Hepatic stellate cell (primary cell): ENCODE data around the gene ZNF776.
"Not testable (repeated sequence)": the region's sequence is repeated elsewhere in the genome, so short reads cannot be mapped to it uniquely, and the experiment has no call there.

ENCODE experiments used
- DNase-seq: peaks from one replicate; pipeline ENCODE4 v3.0.0; 2011; ENCODE audit warnings: low spot score

The ZNF776 gene

GRCh38 chr19:57746580-57747471 is at the start of gene ZNF776:
Gene ZNF776, plus strand, starts transcription at chr19:57746815. Its CDS starts 244 bp downstream, at chr19:57747059.
- DNase-seq, result peak; percentile 93

DNA sequence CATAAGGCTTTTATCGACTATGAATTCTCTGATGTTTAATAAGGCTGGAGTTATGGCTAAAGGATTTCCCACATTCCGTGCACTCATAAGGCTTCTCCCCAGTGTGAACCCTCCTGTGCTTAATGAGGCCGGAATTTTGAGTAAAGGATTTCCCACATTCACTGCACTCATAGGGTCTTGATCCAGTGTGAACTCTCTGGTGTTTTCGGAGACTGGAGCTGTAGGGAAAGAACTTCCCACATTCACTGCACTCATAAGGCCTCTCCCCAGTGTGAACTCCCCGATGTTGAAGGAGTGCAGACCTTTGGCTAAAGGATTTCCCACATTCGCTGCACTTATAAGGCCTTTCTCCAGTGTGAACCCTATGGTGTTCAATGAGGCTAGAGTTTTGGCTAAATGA is 45.0 kb upstream of the ZNF776 start:
- no peak for DNase-seq

DNA sequence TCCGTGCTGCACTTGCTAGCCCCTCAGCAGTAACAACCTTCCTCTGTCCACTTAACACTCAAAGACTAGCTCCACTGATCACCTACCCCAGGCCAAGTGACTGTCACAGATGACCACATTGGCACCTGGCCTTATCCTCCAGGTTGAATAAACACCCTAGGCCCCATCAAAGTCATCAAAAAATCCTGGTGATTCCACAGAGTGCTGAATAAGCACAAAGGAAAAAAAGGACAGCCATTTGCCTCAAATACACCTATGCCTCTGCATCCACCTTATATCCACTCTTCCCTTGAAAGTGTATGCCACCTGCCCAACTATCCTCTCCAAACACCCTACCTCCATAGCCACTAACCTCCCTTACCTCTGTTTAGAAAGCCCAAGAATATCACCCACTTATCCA is 40.3 kb upstream of the ZNF776 start:
- no peak for DNase-seq

DNA sequence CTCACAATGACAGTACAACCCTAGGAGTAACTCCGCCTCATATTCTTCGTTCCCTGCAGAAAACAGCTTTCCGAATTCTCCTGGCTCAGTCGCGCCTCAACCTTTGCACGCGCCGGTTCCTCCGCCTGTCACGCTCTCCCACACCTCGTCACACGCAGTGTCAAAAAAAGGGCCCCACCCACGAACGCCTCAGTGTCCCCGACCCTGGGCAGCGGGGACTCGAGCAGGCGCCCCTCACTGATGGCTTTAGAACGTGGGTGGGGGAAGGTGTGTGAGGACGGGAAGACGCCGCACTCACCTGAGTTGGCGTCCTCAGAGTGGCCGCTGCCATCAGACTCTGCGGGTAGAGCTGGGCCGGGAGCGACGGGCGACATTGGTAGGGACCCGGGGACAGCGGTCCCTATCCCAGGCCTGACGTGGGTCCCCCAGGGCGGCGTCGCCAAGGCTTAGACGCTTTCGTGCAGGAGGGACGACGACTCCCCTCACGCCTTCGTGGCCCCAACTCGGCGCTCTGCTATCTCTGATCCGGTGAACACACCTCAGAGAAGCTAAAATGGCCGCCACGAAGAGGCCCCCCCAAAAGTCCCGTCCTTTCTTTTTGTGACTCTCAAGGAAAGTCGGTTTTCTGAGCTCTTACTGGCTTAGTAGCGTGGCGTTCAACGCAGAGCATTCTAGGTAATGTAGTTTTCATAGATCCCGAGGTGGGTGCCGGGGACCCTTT is 37.8 kb upstream of the ZNF776 start, which contains the start of gene ZNF154:
Gene ZNF154 (minus strand): TSS at position 564 of the 721 bp plus-strand sequence. CDS start 233 bp downstream, at position 331.
- DNase-seq, result peak; percentile 92

DNA sequence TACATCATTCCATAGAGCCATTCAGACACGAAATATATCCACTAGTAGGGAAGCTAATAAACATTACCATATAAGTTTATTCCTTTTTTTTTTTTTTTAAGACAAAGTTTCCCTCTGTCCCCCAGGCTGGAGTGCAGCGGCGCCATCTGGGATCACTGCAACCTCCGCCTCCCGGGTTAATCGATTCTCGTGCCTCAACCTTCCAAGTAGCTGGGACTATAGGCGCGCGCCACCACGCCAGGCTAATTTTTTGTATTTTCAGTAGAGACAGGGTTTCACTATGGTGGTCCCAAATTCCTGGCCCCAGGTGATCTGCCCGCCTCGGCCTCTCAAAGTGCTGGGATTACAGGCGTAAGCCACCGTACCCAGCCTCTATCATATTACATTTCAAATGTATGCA is 37.0 kb upstream of the ZNF776 start:
- no peak for DNase-seq

DNA sequence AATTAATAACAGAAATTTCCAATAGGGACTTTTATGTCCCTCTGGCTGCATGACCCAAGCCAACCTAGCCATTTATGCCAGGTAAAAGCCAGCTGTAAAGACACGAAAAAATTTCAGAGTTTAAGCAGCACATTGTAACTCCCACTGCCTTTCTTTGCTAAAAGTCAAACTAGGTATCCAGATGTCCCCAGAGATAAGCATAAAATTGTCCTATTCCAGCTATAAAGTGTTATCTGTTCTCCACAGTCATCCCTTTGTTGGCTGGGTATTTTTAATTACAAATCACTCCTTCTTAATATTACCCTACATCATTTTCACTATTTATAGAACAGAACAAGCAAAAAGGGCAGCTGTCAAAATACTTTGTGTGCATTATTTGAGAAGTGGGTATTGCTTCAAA is 34.4 kb upstream of the ZNF776 start:
- DNase-seq, result no peak

DNA sequence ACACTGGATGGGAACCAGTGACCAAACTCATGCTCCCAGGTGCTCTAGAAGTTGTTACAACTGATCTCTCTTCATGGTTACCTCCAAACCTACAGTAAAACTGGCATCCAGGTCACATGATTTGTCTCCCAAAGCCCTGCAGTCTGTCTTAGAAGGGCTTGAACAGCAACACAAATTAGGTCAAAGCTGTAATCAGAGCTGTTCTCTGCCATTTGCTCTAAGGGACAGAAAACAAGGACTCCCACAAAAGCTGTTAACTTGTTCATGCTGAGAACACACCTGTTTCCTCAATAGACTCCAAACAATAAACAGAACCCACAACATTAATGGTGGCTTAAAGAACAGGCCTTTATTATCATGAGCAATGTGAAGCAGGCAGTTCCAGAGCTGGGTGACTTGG is 27.2 kb upstream of the ZNF776 start:
- DNase-seq, result no peak

DNA sequence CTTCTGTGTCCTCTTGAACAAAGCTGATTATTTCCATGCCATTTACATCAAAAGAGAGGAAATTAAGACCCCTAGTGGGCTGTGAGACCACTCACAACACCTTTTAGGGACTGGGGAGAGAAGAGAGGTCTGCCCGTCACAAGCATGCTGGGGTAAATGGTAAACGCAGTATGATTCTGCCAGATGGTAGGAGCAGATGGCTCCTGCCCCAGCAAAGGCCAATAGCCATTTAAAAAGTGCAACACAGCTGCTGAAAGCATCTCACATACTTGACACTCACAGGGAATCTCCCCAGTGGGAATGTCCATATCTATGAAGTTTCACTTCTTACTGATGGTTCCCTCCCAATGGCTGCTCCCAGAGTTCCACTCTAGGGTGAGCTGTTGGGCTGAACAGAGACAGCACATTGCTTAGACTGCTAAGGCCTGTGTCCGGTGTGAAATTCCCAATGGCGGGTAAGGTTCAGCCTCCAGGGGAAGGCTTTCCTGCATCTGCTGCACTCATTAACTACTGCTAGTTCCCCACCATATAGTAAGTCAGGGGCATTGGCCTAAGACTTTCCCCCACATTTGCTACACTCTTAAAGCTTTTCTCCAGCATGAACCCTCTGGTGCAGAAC is 26.6 kb upstream of the ZNF776 start:
- no peak for DNase-seq

- DNase-seq, result no peak
Observed at GRCh38 chr19:57720878-57721277, 25.7 kb upstream of the ZNF776 start.

- peak; percentile 14 for DNase-seq
Observed at GRCh38 chr19:57738320-57738719, 8.3 kb upstream of the ZNF776 start.

- not testable (repeated sequence) for DNase-seq
Observed at GRCh38 chr19:57738770-57739169, 7.8 kb upstream of the ZNF776 start.

- no peak for DNase-seq
Observed at GRCh38 chr19:57747472-57747807, 825 bp downstream of the ZNF776 start.

DNA sequence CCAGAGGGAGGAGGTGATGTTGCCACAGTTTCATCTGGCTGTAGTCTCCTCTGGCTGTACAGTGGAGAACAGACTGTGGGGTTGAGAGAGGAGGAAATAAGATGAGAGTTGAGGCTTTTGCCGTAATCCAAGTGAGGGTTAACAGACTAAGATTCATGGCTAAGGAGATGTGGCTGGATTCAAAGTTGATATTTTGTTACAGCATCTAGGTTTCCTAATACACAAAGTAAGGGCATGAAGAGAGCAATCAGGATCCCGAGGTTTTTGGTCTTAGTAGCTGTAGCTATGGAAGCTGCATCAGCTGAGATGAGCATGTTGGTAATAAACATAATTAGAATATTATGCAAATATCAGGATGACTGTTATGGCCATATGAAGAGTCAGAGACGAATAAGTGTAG is 1.4 kb downstream of the ZNF776 start:
- no peak for DNase-seq

DNA sequence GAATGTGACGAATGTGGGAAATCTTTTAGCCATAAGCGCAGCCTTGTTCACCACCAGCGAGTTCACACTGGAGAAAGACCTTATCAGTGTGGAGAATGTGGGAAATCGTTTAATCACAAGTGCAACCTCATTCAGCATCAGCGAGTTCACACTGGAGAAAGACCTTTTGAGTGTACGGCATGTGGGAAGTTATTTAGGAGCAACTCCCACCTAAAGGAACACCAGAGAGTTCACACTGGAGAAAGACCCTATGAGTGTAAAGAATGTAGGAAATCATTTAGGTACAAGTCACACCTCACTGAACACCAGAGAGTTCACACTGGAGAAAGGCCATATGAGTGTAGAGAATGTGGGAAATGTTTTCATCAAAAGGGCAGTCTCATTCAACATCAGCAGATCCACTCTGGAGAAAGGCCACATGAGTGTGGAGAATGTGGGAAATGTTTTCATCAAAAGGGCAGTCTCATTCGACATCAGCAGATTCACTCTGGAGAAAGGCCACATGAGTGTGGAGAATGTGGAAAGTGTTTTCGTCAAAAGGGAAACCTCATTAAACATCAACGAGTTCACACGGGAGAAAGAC is 7.6 kb downstream of the ZNF776 start:
- DNase-seq, result no peak

DNA sequence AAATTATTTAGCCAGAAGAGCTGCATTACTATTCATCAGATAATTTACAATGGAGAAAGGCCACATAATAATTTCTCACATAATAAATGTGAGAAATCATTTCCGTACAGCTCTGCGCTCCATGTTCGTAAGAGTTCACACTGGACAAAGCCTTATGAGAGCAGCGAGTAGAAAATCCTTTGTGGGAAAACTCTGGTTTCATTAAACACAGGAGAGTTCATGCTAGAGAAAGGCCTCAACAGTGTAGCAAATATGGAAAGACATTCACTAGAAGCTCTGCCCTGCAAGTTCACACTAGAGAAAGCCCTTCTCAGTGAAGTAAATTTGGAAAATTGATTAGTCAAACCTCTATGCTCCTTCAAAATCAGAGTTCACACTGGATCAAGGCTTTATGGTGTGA is 8.4 kb downstream of the ZNF776 start:
- no peak for DNase-seq

GRCh38 chr19:57757941-57758340 is 11.3 kb downstream of the ZNF776 start:
- no peak for DNase-seq

DNA sequence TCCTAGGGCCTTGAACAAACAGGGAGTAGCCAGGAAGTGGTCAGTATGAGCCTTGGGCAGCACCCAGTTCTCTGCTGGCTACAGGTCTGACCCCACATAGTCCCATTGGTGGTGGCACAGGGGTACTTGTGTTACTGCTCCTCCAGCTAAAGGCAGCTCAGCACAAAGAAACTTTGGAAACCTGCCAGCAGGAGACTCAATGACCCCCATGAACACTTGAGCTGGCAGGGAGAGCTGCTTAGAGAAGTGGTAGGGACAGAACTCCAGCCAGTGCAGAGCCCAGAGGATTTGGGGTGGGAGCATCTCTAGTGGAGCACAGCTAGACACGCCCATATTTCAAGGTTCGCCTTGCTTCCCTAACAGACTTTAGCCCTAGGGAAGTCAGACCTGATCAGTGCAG is 12.5 kb downstream of the ZNF776 start:
- no peak for DNase-seq

DNA sequence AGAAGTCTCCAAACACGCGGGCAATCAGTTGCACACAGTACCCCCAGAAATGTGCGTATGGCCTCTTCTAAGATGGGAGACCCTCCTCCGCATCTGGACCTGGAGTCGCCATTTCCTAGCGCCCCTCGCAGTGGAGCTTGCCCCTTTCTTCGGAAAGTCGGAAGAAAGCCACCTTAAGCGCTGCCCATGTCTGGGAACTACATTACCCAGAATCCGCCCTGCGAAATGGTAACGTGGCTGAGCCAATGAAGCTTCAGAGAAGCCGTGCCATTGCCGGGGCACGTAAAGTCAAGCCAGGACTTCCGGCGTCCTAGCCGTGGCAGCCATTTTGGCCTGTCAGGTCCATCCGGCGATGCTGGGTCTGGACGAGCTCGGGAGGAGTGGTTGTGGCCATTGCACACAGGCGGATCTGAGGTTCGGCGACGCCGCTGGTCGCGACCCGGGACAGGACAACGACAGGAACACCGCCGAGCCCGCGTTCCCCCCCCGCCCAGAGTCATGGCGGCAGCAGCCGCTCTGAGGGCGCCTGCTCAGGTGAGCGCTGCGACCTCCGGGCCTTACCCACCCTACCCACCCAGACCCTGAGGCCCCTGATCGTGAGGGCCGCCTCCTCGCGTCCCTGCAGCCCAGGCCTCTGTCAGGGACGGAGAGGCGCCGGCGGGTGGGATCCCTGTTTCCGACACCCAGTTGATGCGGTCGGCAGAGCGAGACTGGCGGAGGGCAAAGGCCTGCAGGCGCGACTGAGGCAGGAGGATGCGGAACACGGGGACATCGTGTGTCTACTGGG is 22.9 kb downstream of the ZNF776 start, which contains the start of gene ZNF586:
Gene ZNF586 (plus strand): TSS at position 332 of the 787 bp plus-strand sequence. CDS start 167 bp downstream, at position 499.
- peak; percentile 99 for DNase-seq

DNA sequence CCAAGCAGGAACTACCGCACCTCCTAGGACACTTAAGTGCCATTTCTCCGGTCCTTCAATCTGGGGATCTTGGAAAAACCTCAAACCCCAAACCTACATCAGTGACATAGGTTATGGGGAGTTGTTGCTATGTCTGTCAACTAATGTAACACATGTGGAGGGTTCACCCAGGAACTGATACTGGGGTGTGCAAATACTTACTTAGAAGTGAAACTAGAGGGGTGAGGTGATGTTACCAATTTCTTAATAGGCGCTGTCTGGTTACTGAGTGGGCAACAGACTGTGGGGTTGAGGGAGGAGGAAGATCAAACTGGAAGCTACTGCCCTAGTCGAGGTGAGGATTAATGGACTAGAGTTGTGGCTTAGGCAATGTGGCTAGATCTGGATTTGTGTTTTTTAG is 24.8 kb downstream of the ZNF776 start:
- no peak for DNase-seq

GRCh38 chr19:57773488-57773887 is 26.9 kb downstream of the ZNF776 start:
- DNase-seq, result no peak

- DNase-seq, result no peak
Observed at GRCh38 chr19:57776764-57777296, 30.2 kb downstream of the ZNF776 start.
